ENCODE measurements around the gene DNAAF5.

Gene DNAAF5

DNA sequence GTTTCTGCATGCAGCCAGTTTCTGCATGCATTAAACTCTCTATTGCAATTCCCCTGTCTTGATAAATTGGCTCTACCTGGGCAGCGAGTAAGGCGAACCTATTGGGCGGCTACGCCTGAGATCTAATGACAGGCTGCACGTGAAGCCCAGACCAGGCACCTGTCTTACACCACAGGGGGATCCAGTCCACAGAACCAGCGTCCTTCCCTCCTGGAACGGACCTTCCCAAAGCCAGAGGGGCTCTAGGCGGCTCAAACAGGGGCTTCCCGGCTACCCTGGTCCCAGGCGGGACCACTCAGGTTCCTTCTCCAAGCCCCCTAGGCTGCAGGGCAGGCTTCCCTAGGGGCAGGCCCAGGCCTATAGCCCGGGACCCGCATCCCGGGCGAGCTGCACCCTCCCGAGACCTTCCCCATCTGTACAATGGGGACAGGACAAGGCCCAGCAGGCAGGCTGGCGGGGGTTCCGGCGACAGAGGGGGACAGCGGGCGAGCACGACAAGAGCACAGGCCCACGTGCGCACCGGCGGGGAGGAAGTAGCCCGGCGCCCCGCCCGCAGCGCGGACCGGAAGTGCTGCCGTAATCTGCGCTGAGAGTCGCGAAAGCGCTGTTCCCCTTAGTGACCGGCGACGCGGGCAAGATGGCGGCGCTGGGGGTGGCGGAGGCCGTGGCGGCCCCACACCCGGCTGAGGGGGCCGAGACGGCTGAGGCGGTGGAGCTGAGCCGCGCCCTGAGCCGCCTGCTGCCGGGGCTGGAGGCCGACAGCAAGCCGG, at the start of gene DNAAF5:
Gene DNAAF5, plus strand, starts transcription at position 616 of the 770 bp plus-strand sequence. Its CDS starts 22 bp downstream, at position 638.
- peak; percentile 31 for DNase-seq (ENCODE audit: low read depth, low spot score)

DNA sequence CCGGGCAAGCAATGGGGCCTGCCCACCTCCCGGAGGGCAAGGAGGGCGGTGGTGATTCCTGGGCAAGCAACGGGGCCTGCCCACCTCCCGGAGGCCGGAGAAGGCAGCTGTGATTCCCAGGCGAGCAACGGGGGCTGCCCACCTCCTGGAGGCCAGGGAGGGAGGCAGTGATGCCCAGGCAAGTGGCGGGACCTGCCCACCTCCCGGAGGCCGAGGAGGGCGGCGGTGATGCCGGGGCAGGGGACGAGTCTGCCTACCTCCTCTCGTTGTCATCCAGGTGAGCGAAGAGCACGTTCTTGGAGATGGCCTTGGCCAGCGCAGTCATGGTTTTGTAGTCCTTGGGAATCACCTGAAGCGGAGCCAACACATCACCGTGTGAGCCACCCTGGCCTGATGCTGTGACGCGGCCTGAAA, 49.5 kb upstream of the DNAAF5 start:
- no peak for DNase-seq (ENCODE audit: low read depth, low spot score)

DNA sequence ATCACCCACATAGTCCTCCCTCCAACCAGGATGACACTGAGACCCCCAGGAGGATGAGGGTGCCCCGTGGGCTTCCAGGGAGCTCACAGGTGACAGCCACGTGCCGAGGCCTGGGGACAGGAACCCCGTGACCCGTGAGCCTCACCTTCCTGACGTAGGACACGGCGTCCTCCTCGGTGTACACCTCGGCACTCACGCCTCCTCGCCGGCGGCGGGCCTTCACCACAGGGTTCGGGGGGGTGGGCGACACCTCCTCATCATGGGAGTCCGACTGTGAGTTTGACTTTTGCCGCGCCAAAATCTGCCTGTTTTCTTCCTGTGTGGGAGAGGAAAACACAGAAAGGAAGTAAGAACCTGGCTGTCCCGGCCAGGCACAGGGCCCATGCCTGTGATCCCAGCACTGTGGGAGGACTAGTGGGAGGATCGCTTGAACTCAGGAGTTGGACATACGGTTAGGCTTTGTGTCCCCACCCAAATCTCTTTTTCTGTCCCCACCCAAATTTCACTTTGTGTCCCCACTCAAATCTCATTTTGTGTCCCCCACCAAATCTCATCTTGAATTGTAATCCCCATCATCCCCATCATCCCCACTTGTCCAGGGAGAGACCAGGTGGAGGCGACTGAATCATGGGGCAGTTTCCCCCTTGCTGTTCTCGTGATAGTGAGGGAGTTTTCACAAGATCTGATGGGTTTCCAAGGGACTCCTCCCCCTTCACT, 45.9 kb upstream of the DNAAF5 start:
- no peak for DNase-seq (ENCODE audit: low read depth, low spot score)

DNA sequence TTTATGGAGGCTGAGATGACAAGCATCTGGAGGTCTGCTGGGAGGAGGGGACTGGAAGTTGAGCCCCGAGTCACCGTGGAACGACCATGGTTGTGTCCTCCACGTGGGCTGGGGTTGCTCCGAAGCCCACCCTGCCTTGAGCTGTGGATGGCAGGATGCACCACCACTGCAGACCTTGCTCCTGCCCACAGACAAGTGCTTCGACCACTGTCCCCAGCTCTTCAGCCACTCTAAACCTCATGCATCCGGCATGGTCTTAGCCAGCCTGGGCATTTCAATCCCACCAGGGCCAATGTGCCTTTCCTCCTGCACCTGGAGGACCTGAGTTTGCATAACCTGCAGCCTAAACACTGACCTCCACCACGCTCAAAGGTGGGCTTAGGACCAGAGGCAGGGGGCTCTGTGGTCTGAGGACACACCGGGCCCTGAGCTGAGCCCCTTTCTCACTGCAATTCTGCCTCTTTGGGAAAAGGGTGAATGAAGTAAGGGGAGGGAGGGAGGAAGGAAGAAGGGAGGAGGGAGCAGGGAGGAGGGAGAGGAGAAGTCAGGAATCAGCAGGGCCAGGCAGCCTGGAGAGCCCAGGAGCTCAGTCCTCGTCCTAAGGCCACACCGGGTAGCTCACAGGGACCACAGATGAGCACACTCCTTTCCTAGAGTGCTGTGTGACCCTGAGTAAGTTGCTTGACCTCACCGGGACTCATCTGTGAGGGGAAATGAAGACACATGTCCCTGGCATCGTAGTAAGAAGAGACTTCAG, 44.8 kb upstream of the DNAAF5 start:
- DNase-seq (ENCODE audit: low read depth, low spot score), result no peak

DNA sequence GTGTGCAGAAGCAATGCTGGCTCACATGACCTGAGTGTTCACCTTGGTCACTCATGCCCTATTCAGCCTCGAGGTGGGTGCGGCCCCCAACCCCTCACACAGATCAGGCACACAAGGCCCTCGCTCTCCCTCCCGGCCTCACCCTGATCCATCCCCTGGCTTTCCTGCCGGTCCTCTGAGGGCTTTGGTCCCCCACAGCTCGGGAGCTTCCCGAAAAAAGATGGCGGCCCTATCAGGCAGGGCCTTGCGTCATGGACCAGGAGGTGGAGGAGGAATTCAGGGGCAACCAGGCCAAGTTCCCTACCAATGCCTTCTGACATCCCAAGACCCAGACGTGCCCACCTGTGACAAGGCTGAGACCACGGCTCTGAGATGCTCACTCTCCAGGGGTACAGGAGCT, 43.7 kb upstream of the DNAAF5 start:
- DNase-seq (ENCODE audit: low read depth, low spot score), result no peak

DNA sequence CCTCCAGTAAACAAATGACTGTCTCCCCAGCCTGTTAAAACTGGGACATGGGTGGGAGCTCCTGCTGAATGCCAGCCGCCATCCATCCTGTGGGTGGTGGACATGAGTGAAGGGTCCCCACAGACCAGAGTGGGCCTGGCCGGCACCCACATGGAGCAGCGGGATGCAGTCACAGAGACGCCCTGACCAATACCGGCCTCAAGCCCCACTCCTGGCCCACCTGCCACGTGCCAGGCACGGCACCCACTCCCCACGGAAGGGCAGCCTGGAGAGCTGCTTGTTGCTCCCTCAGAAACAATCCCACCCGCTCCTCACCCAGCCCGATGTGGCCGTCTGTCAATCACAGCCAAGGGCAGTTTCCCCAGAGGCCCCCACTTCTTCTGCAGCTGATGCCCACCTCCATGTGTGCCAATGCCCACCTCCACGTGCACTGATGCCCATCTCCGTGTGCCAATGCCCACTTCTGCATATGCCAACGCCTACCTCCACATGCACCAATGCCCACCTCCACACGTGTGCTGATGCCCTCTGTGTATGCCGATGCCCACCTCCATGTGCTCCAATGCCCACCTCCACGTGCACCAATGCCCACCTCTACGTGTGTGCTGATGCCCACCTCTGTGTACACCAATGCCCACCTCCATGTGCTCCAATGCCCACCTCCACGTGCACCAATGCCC, 42.8 kb upstream of the DNAAF5 start:
- no peak for DNase-seq (ENCODE audit: low read depth, low spot score)

DNA sequence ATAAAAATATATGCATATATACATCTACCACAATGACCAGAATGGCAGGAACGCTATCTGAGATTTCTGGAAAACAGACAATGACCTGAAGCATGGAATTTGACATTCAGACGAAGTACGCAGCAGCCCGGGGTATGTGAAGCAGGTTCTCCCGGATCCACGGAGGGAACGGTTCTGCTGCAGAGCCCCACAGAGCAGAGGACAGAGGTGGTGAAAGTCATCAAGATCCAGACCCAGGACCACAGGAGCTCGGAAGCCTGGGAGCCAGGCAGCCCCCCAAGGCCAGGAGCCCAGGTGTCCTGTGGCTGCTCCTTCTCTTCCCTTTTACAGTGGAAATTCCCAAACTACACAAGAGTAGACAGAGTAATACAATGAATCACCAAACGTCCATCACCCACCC, 42.1 kb upstream of the DNAAF5 start:
- no peak for DNase-seq (ENCODE audit: low read depth, low spot score)

DNA sequence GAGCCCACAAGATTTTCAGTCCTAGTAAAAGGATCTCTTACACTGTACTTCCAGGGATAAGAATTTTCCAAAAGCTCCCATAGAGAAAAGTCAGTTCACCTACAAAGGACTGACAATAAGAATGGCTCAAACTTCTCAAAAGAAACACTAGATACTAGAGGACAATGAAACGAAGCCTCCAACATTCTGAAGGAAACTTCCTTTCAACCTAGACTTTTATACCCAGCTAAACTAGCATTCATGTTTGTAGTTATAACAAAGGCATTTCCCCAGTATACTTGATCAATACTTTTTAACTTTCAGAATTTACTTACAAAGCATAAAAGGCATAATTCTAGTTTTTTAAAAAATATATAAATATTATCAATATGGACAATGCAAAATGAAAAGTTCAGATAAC, 41.0 kb upstream of the DNAAF5 start:
- no peak for DNase-seq (ENCODE audit: low read depth, low spot score)

DNA sequence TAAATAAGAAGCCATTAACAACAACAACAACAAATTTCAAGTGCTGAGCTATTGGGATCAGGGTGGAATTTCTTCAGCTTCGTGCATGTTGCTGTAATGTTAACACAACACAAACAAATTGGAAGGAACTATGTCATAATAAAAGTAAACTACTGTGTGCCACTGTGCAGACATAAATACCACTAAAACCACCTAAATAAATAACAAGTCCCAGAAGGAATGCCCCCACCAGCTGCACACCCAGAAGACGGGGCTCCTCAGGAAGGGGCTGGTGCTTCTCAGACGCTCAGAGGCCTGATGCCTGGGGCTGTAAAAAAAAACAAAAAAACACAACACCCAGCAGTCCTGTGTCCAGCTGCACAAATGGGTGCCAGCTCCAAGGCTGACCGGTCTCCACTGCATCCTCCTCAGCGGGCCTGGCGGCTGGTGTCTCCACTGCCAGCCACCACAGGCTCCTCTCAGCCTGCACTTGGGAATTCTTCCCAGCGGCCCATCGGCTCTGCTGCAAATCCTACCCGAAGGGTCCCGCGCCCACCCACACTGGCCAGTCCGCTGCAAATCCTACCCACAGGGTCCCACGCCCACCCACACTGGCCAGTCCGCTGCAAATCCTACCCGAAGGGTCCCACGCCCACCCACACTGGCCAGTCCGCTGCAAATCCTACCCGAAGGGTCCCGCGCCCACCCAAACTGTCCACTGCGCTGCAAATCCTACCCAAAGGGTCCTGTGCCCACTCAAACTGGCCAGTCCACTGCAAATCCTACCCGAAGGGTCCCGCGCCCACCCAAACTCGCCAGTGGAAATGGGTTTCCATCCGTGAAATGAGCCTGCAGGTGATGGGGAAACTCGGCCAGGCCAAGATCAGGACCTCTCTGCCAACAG, 35.8 kb upstream of the DNAAF5 start:
- peak; percentile 21 for DNase-seq (ENCODE audit: low read depth, low spot score)

DNA sequence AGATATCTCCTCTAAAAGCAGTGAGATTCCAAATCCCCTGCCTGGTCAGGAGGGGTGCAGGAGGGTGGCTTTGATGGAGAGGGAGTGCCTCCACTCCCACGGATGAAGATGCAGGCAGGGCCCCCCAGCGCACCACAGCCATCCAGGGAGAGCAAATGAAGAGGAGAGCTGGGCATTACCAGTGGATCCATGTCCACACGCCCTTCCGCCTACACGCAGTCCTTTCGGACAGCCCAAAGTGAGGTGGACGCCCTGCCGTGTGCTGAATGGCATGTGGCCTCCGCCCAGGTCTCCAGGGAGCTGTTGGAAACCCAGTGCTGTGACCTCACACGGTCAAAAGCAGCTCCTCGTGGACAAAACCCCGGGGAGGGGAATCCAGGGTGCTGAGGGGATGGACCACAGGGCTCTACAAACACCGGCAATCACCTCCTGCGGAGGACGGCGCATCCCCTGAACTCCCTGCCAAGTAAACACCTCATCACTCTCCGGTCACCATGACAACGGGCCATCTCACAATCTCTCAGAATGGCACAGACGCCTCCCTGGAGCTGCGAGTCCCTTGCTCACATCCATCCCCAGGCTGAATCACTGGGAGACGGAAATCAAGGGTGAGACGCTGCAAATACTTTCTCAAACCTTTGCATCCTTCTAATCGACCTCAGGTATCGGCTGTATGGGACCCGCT, 35.0 kb upstream of the DNAAF5 start:
- no peak for DNase-seq (ENCODE audit: low read depth, low spot score)

GRCh38 chr7:693280-693679, 33.2 kb upstream of the DNAAF5 start:
- DNase-seq (ENCODE audit: low read depth, low spot score), result no peak

GRCh38 chr7:696426-696811, 30.1 kb upstream of the DNAAF5 start:
- no peak for DNase-seq (ENCODE audit: low read depth, low spot score)

- no peak for DNase-seq (ENCODE audit: low read depth, low spot score)
These were observed 29.5 kb upstream of the DNAAF5 start for GRCh38 chr7:696812-697551.

- no peak for DNase-seq (ENCODE audit: low read depth, low spot score)
These were observed 27.7 kb upstream of the DNAAF5 start for GRCh38 chr7:698515-699475.

DNA sequence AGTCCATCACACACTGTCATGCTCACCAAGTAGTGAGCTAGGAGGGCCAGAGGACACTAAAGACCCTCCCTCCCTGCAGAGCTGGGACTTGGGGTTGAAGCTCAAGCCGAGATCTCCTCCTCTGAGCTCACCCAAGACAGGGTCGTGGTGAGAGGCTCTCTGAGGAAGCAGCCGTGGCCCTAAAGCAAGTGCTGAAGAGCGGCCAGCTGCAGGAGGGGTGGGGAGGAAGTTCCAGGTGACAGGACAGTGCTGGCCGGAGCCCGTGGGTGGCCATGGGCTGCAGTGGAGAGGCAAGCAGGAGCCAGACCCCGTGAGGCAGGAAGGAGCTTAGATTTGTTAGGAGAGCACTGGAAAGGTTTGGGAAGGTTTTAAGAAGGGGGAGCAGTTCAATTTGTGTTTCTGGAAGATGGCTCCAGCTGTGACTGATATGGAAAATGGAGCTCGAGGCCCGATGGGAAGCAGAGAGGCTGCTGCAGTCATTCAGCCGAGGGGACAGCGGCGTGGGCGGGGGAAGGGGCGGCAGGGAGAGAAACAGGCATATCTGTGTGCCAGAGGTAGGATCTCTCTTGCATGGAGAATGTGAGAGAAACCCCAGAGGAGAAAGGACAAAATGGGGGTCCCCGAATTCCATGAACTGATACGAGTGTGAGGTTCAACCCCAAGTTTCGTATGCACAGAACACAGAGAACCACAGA, 26.9 kb upstream of the DNAAF5 start:
- DNase-seq (ENCODE audit: low read depth, low spot score), result no peak

GRCh38 chr7:701086-701671, 25.3 kb upstream of the DNAAF5 start:
- no peak for DNase-seq (ENCODE audit: low read depth, low spot score)

GRCh38 chr7:703049-703448, 23.4 kb upstream of the DNAAF5 start:
- DNase-seq (ENCODE audit: low read depth, low spot score), result no peak

All from smooth muscle cell of the brain vasculature (primary cell).